HG03571 (cell line): ENCODE data around the gene C11orf24.
"Not testable (repeated sequence)": the region's sequence is repeated elsewhere in the genome, so short reads cannot be mapped to it uniquely, and the experiment has no call there.

Experiments used
- ATAC-seq: cut with Tn5 transposase; IDR thresholded peaks from one replicate; pipeline ENCODE4 v1.9.1; 2021; ENCODE audit not compliant: unreplicated experiment

The C11orf24 gene

DNA sequence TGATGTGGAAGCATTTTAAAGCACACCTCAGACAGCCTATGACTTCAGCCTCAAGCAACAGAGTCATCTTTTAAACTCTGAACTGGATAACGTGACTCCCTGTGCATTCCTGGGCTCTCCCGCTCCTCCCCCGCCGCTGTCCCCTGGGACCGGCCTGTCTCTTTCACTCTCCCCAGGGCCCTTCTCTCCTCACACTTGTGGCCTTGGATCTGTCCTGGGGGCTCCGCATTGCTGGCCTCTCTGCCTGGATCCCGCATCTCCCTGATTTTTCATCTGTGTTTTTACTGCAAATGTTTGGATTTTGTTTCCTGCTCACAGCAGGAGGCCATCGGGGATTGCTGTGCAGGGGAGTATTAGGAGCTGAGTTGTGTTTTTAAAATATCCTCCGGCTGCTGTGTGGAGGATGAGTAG is 15.4 kb downstream of the C11orf24 start:
- ATAC-seq, result no peak

- ATAC-seq, result no peak
Observed at GRCh38 chr11:68255526-68255925, 16.2 kb downstream of the C11orf24 start.

- no peak for ATAC-seq
Observed at GRCh38 chr11:68254421-68254820, 17.4 kb downstream of the C11orf24 start.

GRCh38 chr11:68251765-68252164 is 20.0 kb downstream of the C11orf24 start:
- ATAC-seq, result no peak

GRCh38 chr11:68244912-68245311 is 26.9 kb downstream of the C11orf24 start:
- ATAC-seq, result not testable (repeated sequence)

GRCh38 chr11:68243847-68244246 is 27.9 kb downstream of the C11orf24 start:
- ATAC-seq, result not testable (repeated sequence)

DNA sequence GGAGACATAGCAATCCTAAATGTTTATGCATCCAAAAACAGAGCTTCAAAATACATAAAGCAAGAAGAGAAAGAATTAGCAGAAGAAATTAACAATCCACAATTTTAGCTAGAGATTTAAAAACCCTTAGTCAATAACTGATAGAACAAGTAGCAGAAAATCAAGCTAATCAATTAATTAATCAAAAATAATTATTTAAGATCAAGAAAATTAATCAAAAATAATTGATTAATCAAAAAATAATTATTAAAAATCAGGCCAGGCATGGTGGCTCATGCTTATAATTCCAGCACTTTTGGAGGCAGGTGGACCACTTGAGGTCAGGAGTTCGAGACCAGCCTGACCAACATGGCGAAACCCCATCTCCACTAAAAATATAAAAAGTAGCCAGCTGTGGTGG is 29.2 kb downstream of the C11orf24 start:
- no peak for ATAC-seq

GRCh38 chr11:68231621-68232020 is 40.2 kb downstream of the C11orf24 start:
- ATAC-seq, result no peak

DNA sequence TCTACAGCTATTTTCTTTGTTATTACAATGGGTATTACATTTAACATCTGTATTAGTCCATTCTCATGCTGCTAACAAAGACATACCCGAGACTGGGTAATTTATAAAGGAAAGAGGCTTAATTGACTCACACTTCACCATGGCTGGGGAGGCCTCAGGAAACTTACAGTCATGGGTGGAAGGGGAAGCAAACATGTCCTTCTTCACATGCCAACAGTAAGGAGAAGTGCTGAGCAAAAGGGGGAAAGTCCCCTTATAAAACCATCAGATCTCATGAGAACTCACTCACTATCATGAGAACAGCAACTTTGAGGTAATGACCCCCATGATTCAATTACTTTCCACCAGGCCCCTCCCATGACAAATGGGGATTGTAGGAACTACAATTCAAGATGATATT is 42.2 kb downstream of the C11orf24 start:
- ATAC-seq, result no peak

- ATAC-seq, result no peak
Observed at GRCh38 chr11:68226421-68226820, 45.4 kb downstream of the C11orf24 start.

GRCh38 chr11:68224606-68225005 is 47.2 kb downstream of the C11orf24 start:
- ATAC-seq, result no peak

- ATAC-seq, result no peak
Observed at GRCh38 chr11:68223275-68223674, 48.5 kb downstream of the C11orf24 start.

DNA sequence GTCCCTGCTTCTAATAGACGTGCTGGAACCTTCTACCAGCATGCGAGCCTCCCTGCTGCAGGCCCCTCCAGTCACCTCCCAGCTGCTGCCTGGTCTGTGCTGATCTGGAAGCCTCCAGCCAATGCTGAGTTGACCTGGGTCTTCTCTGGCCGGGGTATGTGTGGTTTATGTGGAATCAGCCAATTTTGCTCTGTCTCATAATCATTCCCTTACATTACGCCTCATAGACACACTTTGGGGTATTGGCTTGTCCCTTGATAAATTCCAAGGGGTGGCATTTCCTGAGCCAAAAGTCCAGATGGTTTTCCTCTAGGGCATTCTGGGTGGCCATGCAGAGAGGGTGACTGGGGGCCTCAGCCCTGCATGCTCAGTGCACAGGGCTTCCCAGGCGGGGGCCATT is 50.4 kb downstream of the C11orf24 start:
- no peak for ATAC-seq

DNA sequence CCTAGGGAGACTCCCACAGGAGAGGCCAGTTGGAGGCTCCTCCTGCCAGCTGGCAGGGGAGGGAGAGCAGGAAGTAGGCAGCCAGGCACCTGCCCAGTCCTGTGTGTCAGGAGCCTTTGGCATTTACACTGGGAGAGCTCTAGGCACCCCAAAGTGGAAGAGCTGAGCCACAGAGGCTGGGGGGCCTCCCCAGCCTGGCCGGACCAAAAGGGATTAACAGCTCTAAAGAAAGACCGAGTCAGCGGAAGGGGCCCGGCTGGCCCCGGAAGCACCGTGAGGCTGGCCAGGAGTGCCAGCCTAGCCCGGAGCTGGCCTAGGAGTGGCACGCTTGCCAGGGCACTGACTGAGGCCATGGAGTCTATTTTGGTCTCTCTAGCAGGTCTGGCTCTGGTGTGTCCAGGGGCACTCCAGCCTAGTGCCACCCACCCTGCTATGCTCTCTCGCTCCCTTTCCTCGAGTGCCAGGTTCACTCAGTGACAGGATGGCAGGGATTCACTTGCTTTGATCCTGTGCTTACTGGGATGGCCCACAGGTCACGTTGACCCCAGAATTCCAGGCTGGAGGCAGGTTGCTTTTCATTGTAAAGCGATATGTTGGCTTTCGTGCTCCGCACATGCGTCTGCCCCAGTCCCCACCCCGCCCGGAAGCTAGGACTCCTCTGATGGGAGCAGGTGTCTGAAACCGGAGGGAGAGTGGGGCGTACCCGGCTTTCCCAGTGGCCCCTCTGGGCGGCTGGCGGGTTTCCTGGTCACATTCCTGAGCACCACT is 55.4 kb downstream of the C11orf24 start:
- ATAC-seq, result no peak

GRCh38 chr11:68215524-68216170 is 56.1 kb downstream of the C11orf24 start:
- ATAC-seq, result no peak

DNA sequence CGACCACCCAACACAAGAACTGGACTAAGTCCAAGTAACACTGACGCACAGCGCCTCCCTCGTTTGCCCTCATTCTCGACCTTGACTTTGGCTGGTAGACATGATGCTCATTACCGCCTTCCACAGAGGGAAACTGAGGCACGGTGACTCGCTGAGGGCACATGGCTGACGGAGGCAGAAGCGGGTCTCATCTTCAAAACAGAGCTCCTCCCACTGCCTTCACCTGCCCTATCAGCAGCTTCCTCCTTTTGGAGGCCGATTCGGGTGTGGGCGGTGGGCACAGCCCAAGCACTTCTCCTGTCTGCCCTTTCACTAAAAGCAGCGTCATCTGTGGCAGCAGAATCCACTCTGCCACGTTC is 56.7 kb downstream of the C11orf24 start:
- no peak for ATAC-seq

DNA sequence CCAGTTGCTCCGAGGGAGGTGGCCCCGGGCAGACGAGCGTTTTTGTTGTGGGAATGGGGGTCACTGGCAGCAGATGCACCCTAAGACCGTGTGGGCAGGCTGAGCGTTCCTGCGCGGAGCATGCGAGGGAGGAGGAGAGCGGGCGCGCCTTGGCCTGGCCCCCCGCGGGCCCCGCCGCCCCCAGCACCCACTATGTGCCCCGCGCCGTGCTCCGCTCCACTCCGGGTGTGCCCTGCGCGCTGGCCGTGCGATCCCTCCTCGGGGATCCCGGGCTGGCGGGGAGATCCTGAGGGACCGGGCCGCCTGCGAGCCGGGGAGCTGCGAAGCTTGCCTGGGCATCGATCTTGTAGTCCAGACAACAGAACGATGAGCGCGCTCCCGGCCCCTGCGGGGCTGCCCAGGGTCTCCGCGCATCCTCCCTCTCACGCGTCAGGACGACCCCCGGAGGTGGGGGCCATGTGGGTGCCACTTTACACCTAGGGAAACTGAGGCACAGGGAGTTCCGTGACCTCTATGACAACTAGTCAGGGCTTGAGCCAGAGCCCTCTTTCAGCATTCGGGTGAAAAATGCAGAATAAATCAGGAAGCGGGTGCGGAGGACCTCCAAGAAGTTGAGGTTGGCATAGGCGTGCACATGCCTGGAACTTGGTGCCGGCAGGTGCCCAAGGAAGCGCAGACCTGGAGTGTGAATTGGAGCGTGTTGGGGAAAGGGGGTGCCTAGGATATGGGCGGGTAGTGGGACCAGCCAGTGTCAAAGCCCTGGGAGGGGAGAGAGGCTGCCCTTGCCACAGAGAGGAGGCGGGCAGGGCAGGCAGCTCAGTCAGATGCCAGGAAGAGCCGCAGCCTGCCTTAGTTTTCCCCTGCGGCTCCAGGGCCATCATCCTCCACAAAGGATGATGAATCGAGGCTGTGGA is 57.3 kb downstream of the C11orf24 start:
- no peak for ATAC-seq

- peak; percentile 46 for ATAC-seq
Observed at GRCh38 chr11:68213555-68214172, 58.1 kb downstream of the C11orf24 start.

GRCh38 chr11:68213135-68213515 is 58.6 kb downstream of the C11orf24 start, which contains the start of gene KMT5B:
Gene KMT5B (minus strand): TSS chr11:68213296. CDS start chr11:68190076, 23,220 bp downstream.
- ATAC-seq, result no peak

DNA sequence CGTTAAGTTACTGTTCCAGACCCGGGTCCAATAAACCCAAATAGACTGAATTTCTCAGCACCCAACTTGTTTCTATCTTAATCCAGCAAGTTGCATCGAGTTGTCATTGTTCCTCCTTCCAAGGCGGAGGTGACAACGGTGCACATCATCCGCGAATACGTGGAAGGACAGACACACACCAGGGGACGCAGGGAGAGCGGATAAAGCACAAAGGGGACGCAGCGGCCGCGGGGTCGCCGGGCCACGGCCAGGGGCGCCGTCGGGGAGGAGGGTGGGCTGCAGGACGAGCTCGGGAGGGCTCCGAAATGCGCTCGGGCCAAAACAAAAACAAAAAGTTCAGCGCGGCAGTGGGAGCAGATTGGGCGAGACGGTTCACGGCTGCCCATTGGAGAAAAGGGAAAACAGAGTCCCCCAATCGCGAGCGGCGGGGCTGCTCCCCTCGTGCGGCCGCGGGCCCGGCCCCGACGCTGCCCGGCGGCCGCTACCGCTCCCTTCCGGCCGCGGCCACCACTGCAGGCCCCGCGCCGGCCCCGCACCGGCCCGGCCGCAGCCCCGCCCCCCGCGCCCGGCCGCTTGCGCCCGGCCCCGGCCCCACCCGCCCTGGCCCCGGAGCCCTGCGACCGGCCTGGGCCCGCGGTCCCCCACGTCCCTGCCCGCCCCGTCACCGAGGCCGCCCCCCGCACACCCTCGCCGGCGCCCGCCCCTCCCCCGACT is 59.2 kb downstream of the C11orf24 start:
- ATAC-seq, result no peak
